Measurements from ENCODE around the gene ONECUT2.

The ONECUT2 gene

DNA sequence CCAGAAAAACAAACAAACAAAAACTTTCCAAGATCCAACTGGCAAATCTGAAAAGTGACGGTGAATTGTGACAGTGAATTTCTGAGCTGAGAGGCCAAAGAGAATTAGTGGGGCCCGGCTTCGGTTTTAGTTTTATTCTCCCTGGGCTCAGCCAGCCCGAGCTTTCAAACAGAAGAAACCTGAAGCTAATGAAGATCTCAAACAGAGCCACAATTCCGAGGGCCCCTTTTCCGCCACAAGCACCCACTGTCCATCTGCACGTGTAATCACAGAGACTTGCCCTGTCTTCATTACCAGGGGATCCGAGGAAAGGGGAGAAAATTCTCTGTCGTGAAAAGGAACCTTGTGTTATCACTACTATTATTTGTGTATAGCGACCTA, 4.2 kb upstream of the ONECUT2 start:
- peaks cover 6 to 8% of the 10 kb centered on the region in 2 donors for H3K4me1 ChIP-seq (ENCODE audit: control insufficient read depth in 2 of 2, insufficient read depth in 2 of 2, low read length in 2 of 2)
- H3K27me3 ChIP-seq (ENCODE audit: control insufficient read depth in 2 of 2, insufficient read depth in 2 of 2, low read length in 2 of 2), result peaks cover 66 to 82% of the 10 kb centered on the region in 2 donors
- H3K4me3 ChIP-seq (ENCODE audit: low read length in 2 of 2), result no peak overlapping the region
- H3K9me3 ChIP-seq (ENCODE audit: control insufficient read depth in 2 of 2, low read length in 2 of 2), result peaks cover 0 to 2% of the 10 kb centered on the region in 2 donors
- H3K36me3 ChIP-seq (ENCODE audit: control insufficient read depth in 2 of 2, insufficient read depth in 2 of 2, low read length in 2 of 2), result no peaks in the 10 kb centered on the region
- no peak overlapping the region for H3K9ac ChIP-seq (ENCODE audit: low read depth in 1 of 2, low read length in 2 of 2)
- H3K27ac ChIP-seq (ENCODE audit: low read depth in 2 of 2, low read length in 2 of 2), result no peak overlapping the region

DNA sequence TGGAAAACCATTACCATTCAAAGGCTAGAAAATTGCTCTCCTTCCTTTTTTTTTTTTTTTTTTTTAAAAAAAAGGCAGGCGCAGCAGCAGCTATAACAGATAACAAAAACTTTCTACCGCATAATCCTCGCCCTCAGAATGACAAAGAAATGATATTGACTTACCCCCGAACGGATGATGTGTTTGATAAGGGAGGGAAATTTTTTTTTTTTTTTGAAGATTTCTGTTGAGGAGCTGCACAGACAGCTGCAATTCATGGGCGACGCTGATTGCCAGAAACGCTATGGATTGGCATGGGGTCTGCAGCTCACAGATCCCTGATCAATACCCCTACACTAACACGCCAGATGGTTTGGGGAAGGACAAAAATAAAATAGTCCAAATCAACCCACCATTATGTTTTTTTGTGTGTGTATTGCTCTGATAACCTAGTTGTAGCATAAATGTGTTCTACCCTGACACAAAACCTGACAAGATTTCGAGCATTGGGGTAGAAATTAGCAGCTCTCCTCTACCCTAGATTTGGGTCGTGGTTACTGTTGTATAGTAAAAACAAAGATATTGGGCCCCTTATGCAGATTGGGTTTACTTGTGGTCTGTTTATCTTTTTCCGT, 3.6 kb upstream of the ONECUT2 start:
- no peaks in the 10 kb centered on the region for H3K36me3 ChIP-seq (ENCODE audit: control insufficient read depth in 2 of 2, insufficient read depth in 2 of 2, low read length in 2 of 2)
- H3K4me1 ChIP-seq (ENCODE audit: control insufficient read depth in 2 of 2, insufficient read depth in 2 of 2, low read length in 2 of 2), result peaks cover 8 to 10% of the 10 kb centered on the region in 2 donors
- no peak overlapping the region for H3K9ac ChIP-seq (ENCODE audit: low read depth in 1 of 2, low read length in 2 of 2)
- H3K9me3 ChIP-seq (ENCODE audit: control insufficient read depth in 2 of 2, low read length in 2 of 2), result no peaks in the 10 kb centered on the region
- H3K4me3 ChIP-seq (ENCODE audit: low read length in 2 of 2), result no peak overlapping the region
- no peak overlapping the region for H3K27ac ChIP-seq (ENCODE audit: low read depth in 2 of 2, low read length in 2 of 2)
- H3K27me3 ChIP-seq (ENCODE audit: control insufficient read depth in 2 of 2, insufficient read depth in 2 of 2, low read length in 2 of 2), result peaks cover 67 to 85% of the 10 kb centered on the region in 2 donors

DNA sequence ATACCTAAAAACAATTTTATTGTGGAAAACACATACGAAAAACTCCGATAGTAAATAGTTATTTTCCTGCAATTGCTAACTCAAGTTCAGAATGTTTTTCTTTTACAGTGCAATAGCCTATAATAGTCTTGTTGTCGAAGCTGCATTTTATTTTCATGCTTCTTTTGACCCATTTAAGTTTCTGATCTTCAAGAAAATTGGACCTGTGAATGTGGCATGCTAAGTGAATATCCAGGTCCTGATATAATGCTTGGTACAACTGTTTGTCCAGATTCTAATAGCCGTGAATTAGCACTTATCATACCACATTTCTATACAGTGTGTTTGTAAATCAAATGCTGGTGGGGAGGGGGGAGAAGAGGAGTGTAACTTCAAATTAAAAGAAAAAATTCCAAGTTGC, 3.0 kb upstream of the ONECUT2 start:
- Histone ChIP-seq H3K4me1 (ENCODE audit: control insufficient read depth in 2 of 2, insufficient read depth in 2 of 2, low read length in 2 of 2) (peaks cover 10% of the 10 kb centered on the region in 2 donors), H3K27me3 (ENCODE audit: control insufficient read depth in 2 of 2, insufficient read depth in 2 of 2, low read length in 2 of 2) (peaks cover 67 to 84% of the 10 kb centered on the region in 2 donors)

DNA sequence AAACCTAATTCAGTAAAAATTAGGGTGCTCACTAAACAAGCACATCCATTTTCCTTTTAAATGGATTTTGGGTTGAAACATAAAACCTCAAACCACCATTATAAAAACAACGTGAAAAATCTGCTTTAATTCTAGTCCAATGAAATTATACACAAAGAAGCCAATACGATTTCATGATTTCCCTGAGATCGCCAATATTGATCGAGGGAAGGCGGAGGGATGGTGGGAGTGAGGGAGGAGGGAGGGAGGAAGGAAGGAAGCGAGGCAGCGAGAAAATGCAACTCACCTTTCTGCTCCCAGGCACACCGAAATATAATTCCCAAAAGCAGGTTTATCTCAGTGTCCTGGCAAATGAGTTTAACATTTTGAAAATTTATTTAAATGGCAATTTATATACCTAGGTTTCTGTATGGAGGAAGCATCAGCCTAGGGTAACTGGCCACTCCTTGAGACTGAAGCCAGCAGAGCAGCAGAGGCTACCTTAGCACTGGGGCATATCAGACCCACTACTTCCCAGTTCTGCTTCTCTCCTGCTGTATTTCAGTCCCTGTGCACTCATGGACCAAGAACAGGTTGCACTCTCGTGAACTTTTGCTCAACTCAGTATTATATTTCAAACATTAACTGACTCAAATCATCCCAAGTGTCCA, 2.3 kb upstream of the ONECUT2 start:
- no peak overlapping the region for H3K9ac ChIP-seq (ENCODE audit: low read depth in 1 of 2, low read length in 2 of 2)
- peaks cover 12 to 17% of the 10 kb centered on the region in 2 donors for H3K4me1 ChIP-seq (ENCODE audit: control insufficient read depth in 2 of 2, insufficient read depth in 2 of 2, low read length in 2 of 2)
- peaks cover 70 to 86% of the 10 kb centered on the region in 2 donors for H3K27me3 ChIP-seq (ENCODE audit: control insufficient read depth in 2 of 2, insufficient read depth in 2 of 2, low read length in 2 of 2)
- H3K27ac ChIP-seq (ENCODE audit: low read depth in 2 of 2, low read length in 2 of 2), result no peak overlapping the region
- H3K36me3 ChIP-seq (ENCODE audit: control insufficient read depth in 2 of 2, insufficient read depth in 2 of 2, low read length in 2 of 2), result no peaks in the 10 kb centered on the region
- no peak overlapping the region for H3K4me3 ChIP-seq (ENCODE audit: low read length in 2 of 2)
- no peaks in the 10 kb centered on the region for H3K9me3 ChIP-seq (ENCODE audit: control insufficient read depth in 2 of 2, low read length in 2 of 2)

More for the DNA sequence above, 3.0 kb upstream of the ONECUT2 start:
- no peak overlapping the region for H3K4me3 ChIP-seq (ENCODE audit: low read length in 2 of 2)
- no peaks in the 10 kb centered on the region for H3K9me3 ChIP-seq (ENCODE audit: control insufficient read depth in 2 of 2, low read length in 2 of 2)
- no peaks in the 10 kb centered on the region for H3K36me3 ChIP-seq (ENCODE audit: control insufficient read depth in 2 of 2, insufficient read depth in 2 of 2, low read length in 2 of 2)
- no peak overlapping the region for H3K27ac ChIP-seq (ENCODE audit: low read depth in 2 of 2, low read length in 2 of 2)
- no peak overlapping the region for H3K9ac ChIP-seq (ENCODE audit: low read depth in 1 of 2, low read length in 2 of 2)

- no peaks in the 10 kb centered on the region for H3K36me3 ChIP-seq (ENCODE audit: control insufficient read depth in 2 of 2, insufficient read depth in 2 of 2, low read length in 2 of 2)
- H3K27ac ChIP-seq (ENCODE audit: low read depth in 2 of 2, low read length in 2 of 2), result no peak overlapping the region
- peaks cover 18 to 23% of the 10 kb centered on the region in 2 donors for H3K4me1 ChIP-seq (ENCODE audit: control insufficient read depth in 2 of 2, insufficient read depth in 2 of 2, low read length in 2 of 2)
- no peaks in the 10 kb centered on the region for H3K9me3 ChIP-seq (ENCODE audit: control insufficient read depth in 2 of 2, low read length in 2 of 2)
- no peak overlapping the region for H3K4me3 ChIP-seq (ENCODE audit: low read length in 2 of 2)
- H3K27me3 ChIP-seq (ENCODE audit: control insufficient read depth in 2 of 2, insufficient read depth in 2 of 2, low read length in 2 of 2), result peaks cover 72 to 87% of the 10 kb centered on the region in 2 donors
- no peak overlapping the region for H3K9ac ChIP-seq (ENCODE audit: low read depth in 1 of 2, low read length in 2 of 2)
These were observed 1.7 kb upstream of the ONECUT2 start for GRCh38 chr18:57433482-57433881.

DNA sequence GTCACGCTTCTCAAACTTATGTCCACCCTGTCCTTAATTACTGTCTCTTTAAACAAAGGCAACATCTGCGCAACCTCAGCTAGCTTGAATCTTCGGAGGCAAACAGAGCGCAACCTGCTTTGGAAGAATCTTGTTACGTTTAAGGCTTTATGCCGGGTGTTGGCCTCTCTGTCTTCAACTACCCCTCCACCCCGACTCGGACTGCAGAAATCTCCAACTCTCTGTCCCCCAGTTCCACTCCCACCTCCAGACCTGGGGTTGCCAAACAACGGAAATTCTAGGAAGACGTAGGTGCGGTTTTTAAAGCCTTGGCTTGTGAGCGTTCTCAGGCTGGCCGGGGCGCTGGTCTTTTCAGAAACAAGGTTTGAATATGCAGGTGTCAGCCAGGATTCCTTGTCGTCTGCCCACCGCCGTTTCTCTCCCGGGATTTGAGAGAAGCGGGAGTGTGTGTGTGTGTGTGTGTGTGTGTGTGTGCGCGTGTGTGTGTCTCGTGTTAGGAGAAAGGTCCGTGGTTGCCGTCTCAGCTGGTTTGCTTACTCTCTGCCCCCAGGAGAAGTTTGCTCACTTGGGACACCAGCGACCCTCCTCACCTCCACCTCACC, 1.1 kb upstream of the ONECUT2 start:
- H3K36me3 ChIP-seq (ENCODE audit: control insufficient read depth in 2 of 2, insufficient read depth in 2 of 2, low read length in 2 of 2), result no peaks in the 10 kb centered on the region
- H3K4me3 ChIP-seq (ENCODE audit: low read length in 2 of 2), result peak overlapping the region in 1 of 2 donors; percentile 74
- no peak overlapping the region for H3K9ac ChIP-seq (ENCODE audit: low read depth in 1 of 2, low read length in 2 of 2)
- no peak overlapping the region for H3K27ac ChIP-seq (ENCODE audit: low read depth in 2 of 2, low read length in 2 of 2)
- H3K27me3 ChIP-seq (ENCODE audit: control insufficient read depth in 2 of 2, insufficient read depth in 2 of 2, low read length in 2 of 2), result peaks cover 76 to 88% of the 10 kb centered on the region in 2 donors
- H3K4me1 ChIP-seq (ENCODE audit: control insufficient read depth in 2 of 2, insufficient read depth in 2 of 2, low read length in 2 of 2), result peaks cover 19 to 25% of the 10 kb centered on the region in 2 donors
- no peaks in the 10 kb centered on the region for H3K9me3 ChIP-seq (ENCODE audit: control insufficient read depth in 2 of 2, low read length in 2 of 2)

GRCh38 chr18:57435846-57436190, 644 bp downstream of the ONECUT2 start:
- Histone ChIP-seq H3K9me3 (ENCODE audit: control insufficient read depth in 2 of 2, low read length in 2 of 2) (no peaks in the 10 kb centered on the region), H3K4me3 (ENCODE audit: low read length in 2 of 2) (peak overlapping the region in 1 of 2 donors; percentile 14), H3K27me3 (ENCODE audit: control insufficient read depth in 2 of 2, insufficient read depth in 2 of 2, low read length in 2 of 2) (peaks cover 79 to 88% of the 10 kb centered on the region in 2 donors), H3K36me3 (ENCODE audit: control insufficient read depth in 2 of 2, insufficient read depth in 2 of 2, low read length in 2 of 2) (no peaks in the 10 kb centered on the region), H3K27ac (ENCODE audit: low read depth in 2 of 2, low read length in 2 of 2) (no peak overlapping the region), H3K4me1 (ENCODE audit: control insufficient read depth in 2 of 2, insufficient read depth in 2 of 2, low read length in 2 of 2) (peaks cover 20 to 25% of the 10 kb centered on the region in 2 donors), H3K9ac (ENCODE audit: low read depth in 1 of 2, low read length in 2 of 2) (no peak overlapping the region)

DNA sequence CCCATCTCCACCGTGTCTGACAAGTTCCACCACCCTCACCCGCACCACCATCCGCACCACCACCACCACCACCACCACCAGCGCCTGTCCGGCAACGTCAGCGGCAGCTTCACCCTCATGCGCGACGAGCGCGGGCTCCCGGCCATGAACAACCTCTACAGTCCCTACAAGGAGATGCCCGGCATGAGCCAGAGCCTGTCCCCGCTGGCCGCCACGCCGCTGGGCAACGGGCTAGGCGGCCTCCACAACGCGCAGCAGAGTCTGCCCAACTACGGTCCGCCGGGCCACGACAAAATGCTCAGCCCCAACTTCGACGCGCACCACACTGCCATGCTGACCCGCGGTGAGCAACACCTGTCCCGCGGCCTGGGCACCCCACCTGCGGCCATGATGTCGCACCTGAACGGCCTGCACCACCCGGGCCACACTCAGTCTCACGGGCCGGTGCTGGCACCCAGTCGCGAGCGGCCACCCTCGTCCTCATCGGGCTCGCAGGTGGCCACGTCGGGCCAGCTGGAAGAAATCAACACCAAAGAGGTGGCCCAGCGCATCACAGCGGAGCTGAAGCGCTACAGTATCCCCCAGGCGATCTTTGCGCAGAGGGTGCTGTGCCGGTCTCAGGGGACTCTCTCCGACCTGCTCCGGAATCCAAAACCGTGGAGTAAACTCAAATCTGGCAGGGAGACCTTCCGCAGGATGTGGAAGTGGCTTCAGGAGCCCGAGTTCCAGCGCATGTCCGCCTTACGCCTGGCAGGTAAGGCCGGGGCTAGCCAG, 1.2 kb downstream of the ONECUT2 start:
- peak overlapping the region in 1 of 2 donors; percentile 14 for H3K4me3 ChIP-seq (ENCODE audit: low read length in 2 of 2)
- peaks cover 78 to 88% of the 10 kb centered on the region in 2 donors for H3K27me3 ChIP-seq (ENCODE audit: control insufficient read depth in 2 of 2, insufficient read depth in 2 of 2, low read length in 2 of 2)
- H3K36me3 ChIP-seq (ENCODE audit: control insufficient read depth in 2 of 2, insufficient read depth in 2 of 2, low read length in 2 of 2), result no peaks in the 10 kb centered on the region
- no peaks in the 10 kb centered on the region for H3K9me3 ChIP-seq (ENCODE audit: control insufficient read depth in 2 of 2, low read length in 2 of 2)
- no peak overlapping the region for H3K27ac ChIP-seq (ENCODE audit: low read depth in 2 of 2, low read length in 2 of 2)
- H3K9ac ChIP-seq (ENCODE audit: low read depth in 1 of 2, low read length in 2 of 2), result no peak overlapping the region
- H3K4me1 ChIP-seq (ENCODE audit: control insufficient read depth in 2 of 2, insufficient read depth in 2 of 2, low read length in 2 of 2), result peaks cover 20 to 25% of the 10 kb centered on the region in 2 donors

DNA sequence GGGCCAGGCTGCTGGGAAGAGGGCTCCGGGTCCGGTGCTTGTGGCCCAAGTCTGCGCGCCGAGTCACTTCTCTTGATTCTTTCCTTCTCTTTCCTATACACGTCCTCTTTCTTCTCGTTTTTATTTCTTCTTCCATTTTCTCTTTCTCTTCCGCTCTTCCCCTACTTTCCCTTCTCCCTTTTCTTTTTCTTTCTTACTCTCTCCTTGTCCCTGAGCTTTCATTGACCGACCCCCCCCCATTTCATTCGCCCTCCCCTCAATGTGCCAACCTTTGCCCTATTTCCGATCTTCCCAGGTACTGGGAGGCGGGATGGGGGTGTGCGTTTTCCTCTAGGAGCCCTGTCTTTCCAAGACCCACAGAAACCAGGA, 1.8 kb downstream of the ONECUT2 start:
- Histone ChIP-seq H3K4me1 (ENCODE audit: control insufficient read depth in 2 of 2, insufficient read depth in 2 of 2, low read length in 2 of 2) (peaks cover 20 to 25% of the 10 kb centered on the region in 2 donors), H3K9me3 (ENCODE audit: control insufficient read depth in 2 of 2, low read length in 2 of 2) (no peaks in the 10 kb centered on the region), H3K27me3 (ENCODE audit: control insufficient read depth in 2 of 2, insufficient read depth in 2 of 2, low read length in 2 of 2) (peaks cover 77 to 89% of the 10 kb centered on the region in 2 donors), H3K36me3 (ENCODE audit: control insufficient read depth in 2 of 2, insufficient read depth in 2 of 2, low read length in 2 of 2) (no peaks in the 10 kb centered on the region), H3K27ac (ENCODE audit: low read depth in 2 of 2, low read length in 2 of 2) (no peak overlapping the region), H3K9ac (ENCODE audit: low read depth in 1 of 2, low read length in 2 of 2) (no peak overlapping the region), H3K4me3 (ENCODE audit: low read length in 2 of 2) (no peak overlapping the region)

- Histone ChIP-seq H3K9me3 (ENCODE audit: control insufficient read depth in 2 of 2, low read length in 2 of 2) (no peaks in the 10 kb centered on the region), H3K9ac (ENCODE audit: low read depth in 1 of 2, low read length in 2 of 2) (no peak overlapping the region), H3K36me3 (ENCODE audit: control insufficient read depth in 2 of 2, insufficient read depth in 2 of 2, low read length in 2 of 2) (no peaks in the 10 kb centered on the region), H3K27me3 (ENCODE audit: control insufficient read depth in 2 of 2, insufficient read depth in 2 of 2, low read length in 2 of 2) (peaks cover 76 to 89% of the 10 kb centered on the region in 2 donors), H3K4me3 (ENCODE audit: low read length in 2 of 2) (no peak overlapping the region), H3K27ac (ENCODE audit: low read depth in 2 of 2, low read length in 2 of 2) (no peak overlapping the region), H3K4me1 (ENCODE audit: control insufficient read depth in 2 of 2, insufficient read depth in 2 of 2, low read length in 2 of 2) (peaks cover 20 to 25% of the 10 kb centered on the region in 2 donors)
These were observed 2.2 kb downstream of the ONECUT2 start for GRCh38 chr18:57437402-57437765.
